CD4-positive, CD25-positive, alpha-beta regulatory T cell (primary cell): ENCODE results near the gene FAM117B. TPM values are rescaled to one million over a fixed set of nuclear protein-coding genes. Genes with fewer than 3 reads are reported as not detected.

Experiments used
- ATAC-seq, 2 donors: fragments of 150-1000 bp; cut with Tn5 transposase; one replicate each; pipeline ENCODE4 v1.10.0; 2021; ENCODE audit warnings: low read depth in 2 of 2, moderate number of reproducible peaks in 2 of 2, moderate library complexity in 1 of 2
- DNase-seq, 3 donors: peaks; one replicate each; pipeline versions ENCODE4 v3.0.0 to v3.0.0-alpha.2; 2012 to 2022; ENCODE audit warnings: mixed read lengths in 1 of 3
- H3K27ac ChIP-seq: one replicate; pipeline ENCODE4 v1.7.0; 2013; ENCODE audit warnings: mild to moderate bottlenecking, low read length; ENCODE audit not compliant: insufficient read depth, poor library complexity, severe bottlenecking
- H3K27me3 ChIP-seq: one replicate; pipeline ENCODE4 v1.7.0; 2013; ENCODE audit warnings: low read length; ENCODE audit not compliant: control insufficient read depth, insufficient read depth
- H3K36me3 ChIP-seq: one replicate; pipeline ENCODE4 v1.7.0; 2013; ENCODE audit warnings: mild to moderate bottlenecking, low read length, moderate library complexity; ENCODE audit not compliant: control insufficient read depth, insufficient read depth
- H3K4me1 ChIP-seq: 2 replicates; pipeline ENCODE4 v1.7.0; 2013; ENCODE audit warnings: mild to moderate bottlenecking, low read length; ENCODE audit not compliant: insufficient read depth, control insufficient read depth, poor library complexity, severe bottlenecking
- H3K4me3 ChIP-seq: one replicate; pipeline ENCODE4 v1.7.0; 2013; ENCODE audit warnings: low read depth, mild to moderate bottlenecking, low read length, moderate library complexity
- H3K9me3 ChIP-seq, 2 experiments: 1 replicate in 1 of 2; 2 replicates in 1 of 2; pipeline ENCODE4 v1.7.0; 2013; ENCODE audit warnings: low read length in 2 of 2, mild to moderate bottlenecking in 1 of 2, moderate library complexity in 1 of 2; ENCODE audit not compliant: control insufficient read depth in 2 of 2
- H3K27ac Mint-ChIP-seq, 3 donors: one replicate each; pipeline ENCODE4 v1.8.0; 2020 to 2022; ENCODE audit warnings: mild to moderate bottlenecking in 3 of 3, mixed read lengths in 3 of 3, moderate library complexity in 2 of 3
- H3K27me3 Mint-ChIP-seq: one replicate; pipeline ENCODE4 v1.8.0; 2022; ENCODE audit warnings: mild to moderate bottlenecking, mixed read lengths
- H3K36me3 Mint-ChIP-seq: one replicate; pipeline ENCODE4 v1.8.0; 2020; ENCODE audit warnings: mixed read lengths
- H3K4me1 Mint-ChIP-seq, 4 donors: one replicate each; pipeline ENCODE4 v1.8.0; 2020 to 2022; ENCODE audit warnings: mixed read lengths in 4 of 4, mild to moderate bottlenecking in 1 of 4
- H3K4me3 Mint-ChIP-seq, 4 donors: one replicate each; pipeline ENCODE4 v1.8.0; 2020 to 2022; ENCODE audit warnings: mild to moderate bottlenecking in 4 of 4, mixed read lengths in 4 of 4, moderate library complexity in 3 of 4
- H3K9me3 Mint-ChIP-seq, 7 donors: one replicate each; pipeline ENCODE4 v1.8.0; 2020 to 2022; ENCODE audit warnings: mixed read lengths in 7 of 7, mild to moderate bottlenecking in 3 of 7, moderate library complexity in 2 of 7
- polyA plus RNA-seq, 4 donors: library from polyadenylated mRNA; unstranded; fragments of 300-500 nt; fragmentation: Illumina TruSeq; gene quantifications; one replicate each; pipeline ENCODE4 v1.2.3, GENCODE V29; 2021
- total RNA-seq: library from RNA; stranded (reverse); gene quantifications from one replicate; pipeline ENCODE4 v1.2.3, GENCODE V29; 2022

The FAM117B gene
- total and polyA plus RNA-seq, 5 donors from 2014 or later = 4.8 to 17.8 (median 9.5) TPM

GRCh38 chr2:202639231-202639630, 4.5 kb downstream of the FAM117B start:
- H3K36me3 ChIP-seq = no peaks in the 10 kb centered on the region
- H3K4me3 ChIP-seq = peak overlapping the region; percentile 68
- no peak for DNase-seq
- Mint-ChIP-seq H3K27ac (peak overlapping the region; percentile 79 to 85 (median 84)), H3K27me3 (peaks cover 4% of the 10 kb centered on the region), H3K4me1 (peaks cover 25 to 62% (median 43%) of the 10 kb centered on the region in 4 donors), H3K36me3 (peaks cover 4% of the 10 kb centered on the region), H3K4me3 (peak overlapping the region; percentile 23 to 92 (median 84)), H3K9me3 (no peaks in the 10 kb centered on the region)
- peaks cover 51% of the 10 kb centered on the region for H3K4me1 ChIP-seq
- no peaks in the 10 kb centered on the region for H3K9me3 ChIP-seq
- no peak for ATAC-seq
- peak overlapping the region; percentile 52 for H3K27ac ChIP-seq
- H3K27me3 ChIP-seq = no peaks in the 10 kb centered on the region

DNA sequence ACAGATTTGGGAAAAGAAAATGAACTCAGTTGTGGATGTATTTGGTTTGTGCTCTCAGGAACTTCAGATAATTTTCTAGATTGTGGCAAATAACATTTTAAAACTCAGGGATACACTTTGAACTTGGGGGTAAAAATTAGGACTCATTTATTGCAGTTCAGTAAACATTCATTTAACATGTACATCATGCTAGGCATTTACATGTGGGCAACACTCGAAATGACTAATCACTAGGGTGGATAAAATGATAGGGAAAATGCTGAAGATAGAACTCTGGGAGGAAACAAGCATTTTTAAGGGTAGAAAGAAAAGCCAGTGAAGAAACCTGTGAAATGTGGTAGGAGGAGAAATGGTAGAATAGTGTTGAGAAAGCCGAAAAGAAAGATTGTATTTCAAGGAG, 7.8 kb downstream of the FAM117B start:
- no peaks in the 10 kb centered on the region for H3K36me3 Mint-ChIP-seq
- no peak overlapping the region for H3K4me3 Mint-ChIP-seq
- peak overlapping the region; percentile 68 for H3K4me3 ChIP-seq
- peaks cover 49% of the 10 kb centered on the region for H3K4me1 ChIP-seq
- no peak overlapping the region for H3K27ac Mint-ChIP-seq
- H3K27me3 ChIP-seq = no peaks in the 10 kb centered on the region
- no peaks in the 10 kb centered on the region for H3K36me3 ChIP-seq
- no peaks in the 10 kb centered on the region for H3K9me3 Mint-ChIP-seq
- H3K27me3 Mint-ChIP-seq = peaks cover 4% of the 10 kb centered on the region
- peak overlapping the region; percentile 62 for H3K27ac ChIP-seq
- no peak for DNase-seq
- H3K4me1 Mint-ChIP-seq = peaks cover 31 to 67% (median 37%) of the 10 kb centered on the region in 4 donors
- no peaks in the 10 kb centered on the region for H3K9me3 ChIP-seq
- ATAC-seq = no peak

DNA sequence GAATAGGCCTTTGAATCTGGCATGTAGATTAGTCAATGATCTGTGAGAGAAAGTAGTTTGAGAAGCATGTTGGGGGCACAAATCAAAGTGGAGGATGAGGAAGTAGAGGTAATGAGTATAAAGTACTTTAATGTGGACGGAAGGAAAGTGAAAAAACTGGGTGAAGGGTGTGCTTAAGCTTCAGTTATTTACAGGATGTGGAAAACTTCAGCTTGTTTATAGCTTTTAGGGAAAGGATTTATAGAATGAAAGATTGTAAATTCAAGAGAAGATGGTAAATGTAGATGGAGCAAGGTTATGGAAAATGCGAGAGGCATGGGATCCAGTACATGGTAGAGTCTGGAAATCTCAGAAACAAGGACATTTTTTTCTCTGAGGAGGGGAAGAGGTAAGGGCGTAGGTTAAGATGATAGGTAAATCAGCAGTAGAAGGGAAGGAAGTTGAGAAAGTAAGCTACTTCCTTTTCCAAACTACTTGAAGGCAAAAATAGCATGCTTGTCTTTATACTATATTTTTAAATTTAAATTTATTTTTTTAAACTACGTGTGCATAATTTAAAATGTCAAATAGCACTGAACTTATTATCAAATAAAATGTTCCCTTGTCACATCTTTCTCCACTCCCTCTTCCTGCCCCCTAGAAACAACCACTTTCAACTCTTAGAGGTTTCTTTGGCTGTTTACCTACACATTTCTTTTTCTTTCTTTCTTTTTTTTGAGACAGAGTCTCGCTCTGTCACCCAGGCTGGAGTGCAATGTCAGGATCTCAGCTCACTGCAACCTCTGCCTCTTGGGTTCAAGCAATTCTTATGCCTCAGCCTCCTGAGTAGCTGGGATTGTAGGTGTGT, 8.5 kb downstream of the FAM117B start:
- no peaks in the 10 kb centered on the region for H3K9me3 Mint-ChIP-seq
- H3K4me1 Mint-ChIP-seq = peaks cover 32 to 67% (median 39%) of the 10 kb centered on the region in 4 donors
- H3K27me3 Mint-ChIP-seq = peaks cover 4% of the 10 kb centered on the region
- Histone ChIP-seq H3K27me3 (no peaks in the 10 kb centered on the region), H3K27ac (peak overlapping the region; percentile 62), H3K36me3 (no peaks in the 10 kb centered on the region), H3K4me1 (peaks cover 43% of the 10 kb centered on the region), H3K4me3 (peak overlapping the region; percentile 68), H3K9me3 (no peaks in the 10 kb centered on the region)
- DNase-seq (peak in 2 of 3 donors; percentile 68 to 73), ATAC-seq (peak; percentile 75 to 76)
- H3K36me3 Mint-ChIP-seq = no peaks in the 10 kb centered on the region
- peak overlapping the region in 3 of 4 donors; percentile 71 to 80 (median 78) for H3K4me3 Mint-ChIP-seq
- H3K27ac Mint-ChIP-seq = peak overlapping the region; percentile 82 to 92 (median 88)

- H3K4me1 Mint-ChIP-seq = peaks cover 30 to 81% (median 49%) of the 10 kb centered on the region in 4 donors
Measured at GRCh38 chr2:202652119-202652518, 17.4 kb downstream of the FAM117B start.

DNA sequence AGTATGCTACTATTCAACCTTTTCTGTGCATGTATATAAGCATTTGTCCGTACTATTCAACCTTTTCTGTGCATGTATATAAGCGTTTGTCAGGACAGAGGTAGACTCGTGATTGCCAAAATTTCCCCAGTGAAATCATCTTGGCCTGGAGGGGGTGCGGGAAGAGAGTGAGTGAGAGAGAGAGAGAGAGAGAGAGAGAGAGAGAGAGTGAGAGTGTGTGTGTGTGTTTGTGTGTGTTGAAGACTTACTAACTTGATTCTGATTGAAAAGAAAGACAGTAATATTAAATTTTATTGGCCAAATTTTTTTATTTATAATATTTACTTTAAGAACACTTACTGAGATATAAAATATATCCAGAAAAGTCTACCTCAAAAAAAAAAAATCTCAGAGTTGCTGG, 19.1 kb downstream of the FAM117B start:
- Mint-ChIP-seq H3K4me1 (peaks cover 28 to 87% (median 54%) of the 10 kb centered on the region in 4 donors), H3K36me3 (peaks cover 9% of the 10 kb centered on the region), H3K9me3 (peaks cover 0 to 2% (median 0%) of the 10 kb centered on the region in 7 donors), H3K27me3 (peaks cover 10% of the 10 kb centered on the region), H3K27ac (peak overlapping the region in 1 of 3 donors; percentile 11), H3K4me3 (peak overlapping the region in 2 of 4 donors; percentile 23 to 64)
- H3K4me3 ChIP-seq = no peak overlapping the region
- H3K27ac ChIP-seq = no peak overlapping the region
- ATAC-seq = no peak
- no peaks in the 10 kb centered on the region for H3K9me3 ChIP-seq
- H3K36me3 ChIP-seq = no peaks in the 10 kb centered on the region
- H3K27me3 ChIP-seq = no peaks in the 10 kb centered on the region
- H3K4me1 ChIP-seq = peaks cover 15% of the 10 kb centered on the region
- DNase-seq = no peak

More at GRCh38 chr2:202652119-202652518, 17.4 kb downstream of the FAM117B start:
- no peaks in the 10 kb centered on the region for H3K27me3 ChIP-seq
- no peak for ATAC-seq
- no peak for DNase-seq
- H3K27ac ChIP-seq = no peak overlapping the region
- Mint-ChIP-seq H3K27me3 (peaks cover 10% of the 10 kb centered on the region), H3K9me3 (peaks cover 0 to 2% (median 0%) of the 10 kb centered on the region in 7 donors), H3K4me3 (peak overlapping the region in 2 of 4 donors; percentile 30 to 52), H3K36me3 (peaks cover 9% of the 10 kb centered on the region), H3K27ac (peak overlapping the region in 2 of 3 donors; percentile 31 to 83)
- H3K4me3 ChIP-seq = no peak overlapping the region
- H3K4me1 ChIP-seq = peaks cover 9% of the 10 kb centered on the region
- H3K36me3 ChIP-seq = no peaks in the 10 kb centered on the region
- H3K9me3 ChIP-seq = no peaks in the 10 kb centered on the region

DNA sequence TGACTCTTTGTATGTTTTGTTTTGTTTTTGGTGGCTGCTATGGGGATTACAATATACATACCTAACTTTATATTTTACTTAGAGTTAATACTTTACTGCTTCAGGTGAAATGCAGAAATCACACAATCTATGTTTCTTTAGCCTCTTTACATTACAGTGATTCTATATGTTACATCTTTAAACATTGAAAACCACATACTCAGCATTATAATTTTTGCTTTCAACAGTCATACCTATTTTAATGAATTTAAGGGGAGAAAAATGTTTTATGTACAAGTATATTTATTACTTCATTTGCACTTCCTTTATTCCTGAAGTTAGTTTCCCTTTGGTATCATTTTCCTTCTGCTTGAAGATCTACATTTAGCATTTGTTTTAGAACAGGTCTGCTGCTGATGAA, 23.1 kb downstream of the FAM117B start:
- H3K9me3 Mint-ChIP-seq = peaks cover 0 to 1% (median 0%) of the 10 kb centered on the region in 7 donors
- Histone ChIP-seq H3K4me1 (peaks cover 13% of the 10 kb centered on the region), H3K9me3 (no peaks in the 10 kb centered on the region), H3K27me3 (no peaks in the 10 kb centered on the region), H3K36me3 (no peaks in the 10 kb centered on the region), H3K4me3 (no peak overlapping the region), H3K27ac (no peak overlapping the region)
- peaks cover 23 to 85% (median 47%) of the 10 kb centered on the region in 4 donors for H3K4me1 Mint-ChIP-seq
- peaks cover 7% of the 10 kb centered on the region for H3K36me3 Mint-ChIP-seq
- ATAC-seq (no peak), DNase-seq (no peak)
- H3K27ac Mint-ChIP-seq = peak overlapping the region in 2 of 3 donors; percentile 24 to 38
- H3K27me3 Mint-ChIP-seq = peaks cover 10% of the 10 kb centered on the region
- H3K4me3 Mint-ChIP-seq = peak overlapping the region in 2 of 4 donors; percentile 55 to 67

- no peaks in the 10 kb centered on the region for H3K27me3 ChIP-seq
- DNase-seq = no peak
- H3K9me3 Mint-ChIP-seq = peaks cover 0 to 1% (median 0%) of the 10 kb centered on the region in 7 donors
- peaks cover 15% of the 10 kb centered on the region for H3K4me1 ChIP-seq
- no peak overlapping the region for H3K27ac ChIP-seq
- peaks cover 7% of the 10 kb centered on the region for H3K36me3 Mint-ChIP-seq
- no peaks in the 10 kb centered on the region for H3K9me3 ChIP-seq
- H3K4me3 ChIP-seq = no peak overlapping the region
- no peak overlapping the region for H3K4me3 Mint-ChIP-seq
- H3K27ac Mint-ChIP-seq = peak overlapping the region in 2 of 3 donors; percentile 41 to 63
- peaks cover 16 to 85% (median 40%) of the 10 kb centered on the region in 4 donors for H3K4me1 Mint-ChIP-seq
- no peak for ATAC-seq
- peaks cover 6% of the 10 kb centered on the region for H3K27me3 Mint-ChIP-seq
- H3K36me3 ChIP-seq = no peaks in the 10 kb centered on the region
Measured at GRCh38 chr2:202660796-202661195, 26.0 kb downstream of the FAM117B start.
